HUDEP-2 (cell line): ENCODE measurements around the gene SPRY2.

Source experiments
- DNase-seq, 76 experiments: peaks; one replicate each; lab custom pipeline; 2025; ENCODE audit not compliant: unreplicated experiment in 76 of 76; lab: John Stamatoyannopoulos, UW

Gene SPRY2

GRCh38 chr13:80314711-80315653 is 25.9 kb downstream of the SPRY2 start:
- no peak for DNase-seq

- no peak for DNase-seq
These were observed 27.2 kb downstream of the SPRY2 start for GRCh38 chr13:80313668-80314256.

- no peak for DNase-seq
These were observed 28.0 kb downstream of the SPRY2 start for GRCh38 chr13:80312967-80313366.

- no peak for DNase-seq
These were observed 28.8 kb downstream of the SPRY2 start for GRCh38 chr13:80312012-80312704.

- no peak for DNase-seq
These were observed 31.0 kb downstream of the SPRY2 start for GRCh38 chr13:80309926-80310325.

GRCh38 chr13:80307401-80307987 is 33.4 kb downstream of the SPRY2 start:
- DNase-seq, result no peak

GRCh38 chr13:80306337-80306972 is 34.5 kb downstream of the SPRY2 start:
- DNase-seq, result no peak

GRCh38 chr13:80305737-80306136 is 35.2 kb downstream of the SPRY2 start:
- DNase-seq, result no peak

- DNase-seq, result no peak
These were observed 37.6 kb downstream of the SPRY2 start for GRCh38 chr13:80303225-80303811.

GRCh38 chr13:80299046-80299445 is 41.9 kb downstream of the SPRY2 start:
- no peak for DNase-seq

- DNase-seq, result no peak
These were observed 43.4 kb downstream of the SPRY2 start for GRCh38 chr13:80297503-80297902.

- no peak for DNase-seq
These were observed 43.8 kb downstream of the SPRY2 start for GRCh38 chr13:80297094-80297493.

- no peak for DNase-seq
These were observed 44.3 kb downstream of the SPRY2 start for GRCh38 chr13:80296638-80297037.

GRCh38 chr13:80290591-80290990 is 50.3 kb downstream of the SPRY2 start:
- no peak for DNase-seq
